Measurements from ENCODE around the gene FBXL16.

DNA sequence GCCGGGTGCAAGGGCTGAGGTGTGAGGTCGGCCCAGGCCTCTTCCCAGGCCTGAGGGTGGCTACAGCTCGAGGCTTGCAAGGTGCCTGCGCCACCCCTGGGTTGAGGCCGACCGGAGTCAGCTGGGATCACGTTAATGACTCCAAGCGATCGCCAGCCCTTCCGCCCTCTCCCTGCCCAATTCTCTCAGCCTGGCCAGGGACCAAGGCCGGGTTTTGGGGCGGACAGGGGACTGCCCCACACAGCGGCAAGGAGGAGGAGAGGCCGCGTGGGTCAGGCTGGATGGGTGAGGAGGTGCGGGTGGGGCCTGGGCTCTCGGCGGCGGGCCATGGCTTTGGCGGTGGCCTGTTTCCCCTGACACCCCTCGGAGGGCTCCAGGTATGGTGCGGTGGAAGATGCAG lies 12.2 kb downstream of the FBXL16 start:
- TF ChIP-seq CTCF (optimal IDR thresholded peaks at IDR 0.05 in 1 of 3, IDR thresholded peaks at IDR 0.05 in 1 of 3, conservative IDR thresholded peaks at IDR 0.05 in 1 of 3; ENCODE audit: extremely low read depth in 1 of 3, insufficient read depth in 2 of 3, low read length in 3 of 3) (no peak), EZH2 (IDR thresholded peaks at IDR 0.05; ENCODE audit: low read length) (peak; percentile 80)

Data from keratinocyte (primary cell).